ENCODE data around the gene ITPR2.

GRCh38 chr12:26403601-26404000 lies 429.4 kb downstream of the ITPR2 start:
- TF ChIP-seq SMC3 (IDR thresholded peaks at IDR 0.05) (no peak), POLR2A (IDR thresholded peaks at IDR 0.05; ENCODE audit: low read length) (no peak), HMGXB4 (CRISPR knock-in tag; IDR thresholded peaks at IDR 0.05; ENCODE audit: borderline replicate concordance) (no peak), BHLHE40 (IDR thresholded peaks at IDR 0.05; ENCODE audit: low read depth, low read length) (no peak)
- TF ChIP-seq, protein P1, sequence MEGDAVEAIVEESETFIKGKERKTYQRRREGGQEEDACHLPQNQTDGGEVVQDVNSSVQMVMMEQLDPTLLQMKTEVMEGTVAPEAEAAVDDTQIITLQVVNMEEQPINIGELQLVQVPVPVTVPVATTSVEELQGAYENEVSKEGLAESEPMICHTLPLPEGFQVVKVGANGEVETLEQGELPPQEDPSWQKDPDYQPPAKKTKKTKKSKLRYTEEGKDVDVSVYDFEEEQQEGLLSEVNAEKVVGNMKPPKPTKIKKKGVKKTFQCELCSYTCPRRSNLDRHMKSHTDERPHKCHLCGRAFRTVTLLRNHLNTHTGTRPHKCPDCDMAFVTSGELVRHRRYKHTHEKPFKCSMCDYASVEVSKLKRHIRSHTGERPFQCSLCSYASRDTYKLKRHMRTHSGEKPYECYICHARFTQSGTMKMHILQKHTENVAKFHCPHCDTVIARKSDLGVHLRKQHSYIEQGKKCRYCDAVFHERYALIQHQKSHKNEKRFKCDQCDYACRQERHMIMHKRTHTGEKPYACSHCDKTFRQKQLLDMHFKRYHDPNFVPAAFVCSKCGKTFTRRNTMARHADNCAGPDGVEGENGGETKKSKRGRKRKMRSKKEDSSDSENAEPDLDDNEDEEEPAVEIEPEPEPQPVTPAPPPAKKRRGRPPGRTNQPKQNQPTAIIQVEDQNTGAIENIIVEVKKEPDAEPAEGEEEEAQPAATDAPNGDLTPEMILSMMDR (IDR thresholded peaks at IDR 0.05), result no peak

All from A549 (cell line).